LNCAP (cell line): ENCODE data around the gene ADH1A.

ENCODE experiments used
- CTCF ChIP-seq: fragments of 450-650 bp; IDR thresholded peaks from 2 replicates; pipeline ENCODE4 v1.5.1; 2017; ENCODE audit warnings: mild to moderate bottlenecking

ADH1A gene

GRCh38 chr4:99234331-99235010 lies 56.3 kb downstream of the ADH1A start:
- no peak for TF ChIP-seq CTCF
